HG03439 (cell line): ENCODE measurements around the gene SLC22A6.

ENCODE experiments used
- ATAC-seq: cut with Tn5 transposase; IDR thresholded peaks from one replicate; pipeline ENCODE4 v1.9.1; 2021; ENCODE audit warnings: mild to moderate bottlenecking, moderate library complexity; ENCODE audit not compliant: unreplicated experiment

Gene SLC22A6

GRCh38 chr11:62933285-62933684 is 51.5 kb downstream of the SLC22A6 start:
- ATAC-seq, result no peak

- no peak for ATAC-seq
Measured at GRCh38 chr11:62931499-62932278, 53.1 kb downstream of the SLC22A6 start.

DNA sequence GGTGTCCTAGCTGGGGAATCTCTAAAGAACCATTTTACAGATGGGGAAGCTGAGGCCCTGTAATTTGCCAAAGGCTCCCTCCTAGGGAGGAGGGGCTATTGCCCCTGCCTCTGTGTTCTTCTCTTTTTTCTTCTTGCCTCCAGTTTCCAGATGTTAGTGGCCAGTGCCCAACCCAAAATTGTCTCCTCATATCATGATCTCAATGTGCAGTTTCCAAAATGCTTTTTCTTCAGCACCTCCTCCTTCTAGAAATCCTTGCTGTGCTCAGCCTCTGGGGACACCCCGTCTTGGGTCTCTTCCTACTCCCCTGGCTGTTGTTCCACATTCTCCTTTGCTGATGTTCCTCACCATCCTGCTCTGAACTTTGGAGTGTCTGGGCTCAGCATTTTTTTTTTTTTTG is 54.1 kb downstream of the SLC22A6 start:
- no peak for ATAC-seq

DNA sequence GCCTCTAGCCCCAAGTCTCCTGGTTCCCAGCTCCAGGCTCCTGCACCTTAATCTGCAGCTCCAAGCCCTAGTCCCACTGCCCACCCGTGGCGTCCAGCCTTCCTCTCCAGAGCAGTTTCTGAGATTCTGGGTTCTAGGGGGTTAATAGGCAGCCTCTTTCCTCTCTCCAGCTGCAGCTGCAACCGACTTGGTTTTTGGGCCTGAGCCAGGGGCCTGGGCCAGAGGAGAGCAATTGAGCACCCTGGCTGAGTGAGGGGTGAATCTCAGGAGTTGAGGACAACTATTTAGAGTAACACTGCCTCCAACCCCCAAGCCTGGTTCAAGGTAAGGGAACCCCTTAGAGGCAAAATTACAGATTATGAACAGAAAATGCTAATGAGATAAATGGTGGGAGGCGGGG is 54.6 kb downstream of the SLC22A6 start:
- no peak for ATAC-seq

- ATAC-seq, result no peak
Measured at GRCh38 chr11:62928011-62928410, 56.8 kb downstream of the SLC22A6 start.

DNA sequence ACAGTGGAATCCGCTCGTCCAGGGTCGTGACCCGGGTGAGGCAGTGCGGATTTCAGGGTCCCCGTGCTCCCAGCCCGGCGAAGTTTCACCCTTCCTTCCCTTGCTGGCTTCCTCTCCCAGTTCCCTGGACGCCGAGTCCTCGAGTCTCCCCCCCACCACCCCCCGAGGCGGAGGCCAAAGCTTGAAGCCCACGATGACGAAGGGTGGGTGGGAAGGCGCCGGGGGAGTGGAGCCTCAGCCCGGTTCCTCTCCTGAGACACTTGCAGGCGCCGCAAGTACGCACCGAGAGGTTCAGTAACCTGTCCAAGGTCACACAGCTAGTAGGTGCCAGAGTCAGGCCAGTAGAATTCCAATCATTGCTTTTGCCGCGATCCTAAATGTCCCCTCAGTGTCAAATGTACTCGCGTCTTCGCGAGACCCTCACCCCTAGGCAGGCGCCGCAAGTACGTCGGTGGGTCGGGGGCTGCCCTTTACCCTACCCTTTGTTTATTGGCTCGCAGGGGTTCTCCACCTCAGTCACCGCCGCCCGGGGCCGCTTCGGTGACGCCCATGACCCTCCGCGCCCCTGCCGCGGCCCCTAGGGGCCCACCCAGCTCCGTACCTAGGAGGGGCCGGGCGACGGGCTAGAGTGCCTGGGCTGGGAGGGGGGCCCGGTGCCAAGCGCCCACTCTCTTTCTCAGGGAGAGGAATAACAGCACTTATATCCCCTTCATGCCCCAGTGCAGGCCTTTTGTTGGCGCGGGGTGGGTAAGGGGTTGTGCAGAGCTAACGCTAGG is 57.9 kb downstream of the SLC22A6 start:
- ATAC-seq, result no peak
